Measurements from ENCODE around the gene CPPED1. TPM values are rescaled to one million over a fixed set of nuclear protein-coding genes. Genes with fewer than 3 reads are reported as not detected.
A peak's percentile ranks its signal among the peaks of the same experiment; 100 is the strongest.

Gene CPPED1
- total and polyA plus RNA-seq, 2 donors from 2014 or later = 29.7 to 41.1 TPM

GRCh38 chr16:12700161-12700560, 103.5 kb downstream of the CPPED1 start:
- H3K9ac ChIP-seq (ENCODE audit: low read length in 3 of 3) = no peak overlapping the region
- FAIRE-seq (no peak), DNase-seq (peak in 1 of 5 donors; percentile 15)
- H3K27ac ChIP-seq (ENCODE audit: low read depth in 2 of 2, low read length in 2 of 2) = no peak overlapping the region
- H3K36me3 ChIP-seq (ENCODE audit: control insufficient read depth in 2 of 3, insufficient read depth in 3 of 3, low read length in 3 of 3) = peaks cover 0 to 16% (median 0%) of the 10 kb centered on the region in 3 donors
- TF ChIP-seq, protein P1, sequence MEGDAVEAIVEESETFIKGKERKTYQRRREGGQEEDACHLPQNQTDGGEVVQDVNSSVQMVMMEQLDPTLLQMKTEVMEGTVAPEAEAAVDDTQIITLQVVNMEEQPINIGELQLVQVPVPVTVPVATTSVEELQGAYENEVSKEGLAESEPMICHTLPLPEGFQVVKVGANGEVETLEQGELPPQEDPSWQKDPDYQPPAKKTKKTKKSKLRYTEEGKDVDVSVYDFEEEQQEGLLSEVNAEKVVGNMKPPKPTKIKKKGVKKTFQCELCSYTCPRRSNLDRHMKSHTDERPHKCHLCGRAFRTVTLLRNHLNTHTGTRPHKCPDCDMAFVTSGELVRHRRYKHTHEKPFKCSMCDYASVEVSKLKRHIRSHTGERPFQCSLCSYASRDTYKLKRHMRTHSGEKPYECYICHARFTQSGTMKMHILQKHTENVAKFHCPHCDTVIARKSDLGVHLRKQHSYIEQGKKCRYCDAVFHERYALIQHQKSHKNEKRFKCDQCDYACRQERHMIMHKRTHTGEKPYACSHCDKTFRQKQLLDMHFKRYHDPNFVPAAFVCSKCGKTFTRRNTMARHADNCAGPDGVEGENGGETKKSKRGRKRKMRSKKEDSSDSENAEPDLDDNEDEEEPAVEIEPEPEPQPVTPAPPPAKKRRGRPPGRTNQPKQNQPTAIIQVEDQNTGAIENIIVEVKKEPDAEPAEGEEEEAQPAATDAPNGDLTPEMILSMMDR (IDR thresholded peaks at IDR 0.05; ENCODE audit: borderline replicate concordance, extremely low read depth, insufficient read depth) = no peak
- H3K27me3 ChIP-seq (ENCODE audit: control insufficient read depth, insufficient read depth, low read length) = no peaks in the 10 kb centered on the region
- no peak overlapping the region for H3K4me3 ChIP-seq (ENCODE audit: low read length in 3 of 3)
- H3K4me1 ChIP-seq (ENCODE audit: control insufficient read depth in 2 of 3, insufficient read depth in 2 of 3, low read depth in 1 of 3, low read length in 3 of 3) = no peaks in the 10 kb centered on the region
- intact Hi-C loops (cut with DNase I) = no loop called here
- no peaks in the 10 kb centered on the region for H3K9me3 ChIP-seq (ENCODE audit: control insufficient read depth in 2 of 3, insufficient read depth in 1 of 3, low read length in 3 of 3)

DNA sequence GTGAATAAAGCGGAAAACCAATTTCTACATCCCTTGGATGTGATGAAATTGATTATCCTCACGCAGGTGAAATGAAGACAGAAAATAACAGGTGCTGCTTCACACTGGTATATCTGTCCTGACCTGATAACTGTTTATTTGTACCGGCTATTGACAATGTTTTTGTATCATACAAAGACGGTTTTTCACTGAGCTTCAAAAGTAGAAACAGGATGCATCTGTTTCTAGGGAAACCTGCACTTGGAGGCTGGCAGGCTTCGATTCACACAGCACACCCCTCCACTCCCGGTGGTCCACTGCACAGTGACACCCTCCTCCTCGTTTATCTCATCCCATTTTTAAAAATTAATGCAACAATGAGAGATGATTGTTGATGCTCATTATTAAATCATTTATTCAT, 104.5 kb downstream of the CPPED1 start:
- Histone ChIP-seq H3K36me3 (ENCODE audit: control insufficient read depth in 2 of 3, insufficient read depth in 3 of 3, low read length in 3 of 3) (peaks cover 0 to 13% (median 0%) of the 10 kb centered on the region in 3 donors), H3K9ac (ENCODE audit: low read length in 3 of 3) (no peak overlapping the region), H3K9me3 (ENCODE audit: control insufficient read depth in 2 of 3, insufficient read depth in 1 of 3, low read length in 3 of 3) (no peaks in the 10 kb centered on the region), H3K27ac (ENCODE audit: low read depth in 2 of 2, low read length in 2 of 2) (no peak overlapping the region), H3K4me1 (ENCODE audit: control insufficient read depth in 2 of 3, insufficient read depth in 2 of 3, low read depth in 1 of 3, low read length in 3 of 3) (no peaks in the 10 kb centered on the region), H3K4me3 (ENCODE audit: low read length in 3 of 3) (no peak overlapping the region), H3K27me3 (ENCODE audit: control insufficient read depth, insufficient read depth, low read length) (no peaks in the 10 kb centered on the region)
- no peak for FAIRE-seq
- no peak for DNase-seq
- TF ChIP-seq, protein P1 (IDR thresholded peaks at IDR 0.05; ENCODE audit: borderline replicate concordance, extremely low read depth, insufficient read depth) = no peak
- intact Hi-C loops (cut with DNase I) = no loop called here

DNA sequence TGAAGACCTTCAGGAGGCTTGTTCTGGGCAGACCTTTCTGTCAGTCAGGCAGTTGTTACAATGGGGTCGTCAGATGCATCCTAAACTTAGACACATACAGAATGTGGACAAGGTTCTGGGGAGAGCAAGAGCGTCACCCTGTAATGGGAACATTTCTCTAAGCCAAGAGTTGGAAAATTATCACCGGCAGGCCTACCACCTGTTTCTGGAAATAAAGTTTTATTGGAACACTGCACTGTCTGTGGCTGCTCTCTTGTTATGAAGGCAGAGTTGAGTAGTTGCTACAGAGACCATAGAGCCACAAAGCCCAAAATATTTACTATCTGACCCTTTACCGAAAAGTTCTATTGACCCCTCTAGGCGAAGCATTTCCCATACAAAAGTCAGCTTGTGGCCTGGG, 106.2 kb downstream of the CPPED1 start:
- Histone ChIP-seq H3K4me1 (ENCODE audit: control insufficient read depth in 2 of 3, insufficient read depth in 2 of 3, low read depth in 1 of 3, low read length in 3 of 3) (no peaks in the 10 kb centered on the region), H3K27me3 (ENCODE audit: control insufficient read depth, insufficient read depth, low read length) (no peaks in the 10 kb centered on the region), H3K27ac (ENCODE audit: low read depth in 2 of 2, low read length in 2 of 2) (no peak overlapping the region), H3K36me3 (ENCODE audit: control insufficient read depth in 2 of 3, insufficient read depth in 3 of 3, low read length in 3 of 3) (peaks cover 0 to 8% (median 0%) of the 10 kb centered on the region in 3 donors), H3K9ac (ENCODE audit: low read length in 3 of 3) (no peak overlapping the region), H3K4me3 (ENCODE audit: low read length in 3 of 3) (no peak overlapping the region), H3K9me3 (ENCODE audit: control insufficient read depth in 2 of 3, insufficient read depth in 1 of 3, low read length in 3 of 3) (no peaks in the 10 kb centered on the region)
- FAIRE-seq = no peak
- intact Hi-C loops (cut with DNase I) = no loop called here
- TF ChIP-seq, protein P1 (IDR thresholded peaks at IDR 0.05; ENCODE audit: borderline replicate concordance, extremely low read depth, insufficient read depth) = no peak
- no peak for DNase-seq

GRCh38 chr16:12695454-12695853, 108.2 kb downstream of the CPPED1 start:
- intact Hi-C loops (cut with DNase I) = no loop called here
- Histone ChIP-seq H3K9ac (ENCODE audit: low read length in 3 of 3) (no peak overlapping the region), H3K36me3 (ENCODE audit: control insufficient read depth in 2 of 3, insufficient read depth in 3 of 3, low read length in 3 of 3) (peaks cover 0 to 2% (median 0%) of the 10 kb centered on the region in 3 donors), H3K9me3 (ENCODE audit: control insufficient read depth in 2 of 3, insufficient read depth in 1 of 3, low read length in 3 of 3) (no peaks in the 10 kb centered on the region), H3K27ac (ENCODE audit: low read depth in 2 of 2, low read length in 2 of 2) (no peak overlapping the region), H3K4me1 (ENCODE audit: control insufficient read depth in 2 of 3, insufficient read depth in 2 of 3, low read depth in 1 of 3, low read length in 3 of 3) (no peaks in the 10 kb centered on the region), H3K4me3 (ENCODE audit: low read length in 3 of 3) (no peak overlapping the region), H3K27me3 (ENCODE audit: control insufficient read depth, insufficient read depth, low read length) (no peaks in the 10 kb centered on the region)
- DNase-seq (no peak), FAIRE-seq (no peak)
- TF ChIP-seq, protein P1 (IDR thresholded peaks at IDR 0.05; ENCODE audit: borderline replicate concordance, extremely low read depth, insufficient read depth) = no peak

Data from kidney (tissue), 14 donors.